Epidermal melanocyte (primary cell): ENCODE data around the gene LRMDA.

Source experiments
- DNase-seq: peaks from one replicate; pipeline ENCODE4 v3.0.0; 2011; ENCODE audit warnings: low spot score; ENCODE audit not compliant: insufficient read length

LRMDA gene

GRCh38 chr10:76356557-76356956, 925.1 kb downstream of the LRMDA start:
- no peak for DNase-seq

DNA sequence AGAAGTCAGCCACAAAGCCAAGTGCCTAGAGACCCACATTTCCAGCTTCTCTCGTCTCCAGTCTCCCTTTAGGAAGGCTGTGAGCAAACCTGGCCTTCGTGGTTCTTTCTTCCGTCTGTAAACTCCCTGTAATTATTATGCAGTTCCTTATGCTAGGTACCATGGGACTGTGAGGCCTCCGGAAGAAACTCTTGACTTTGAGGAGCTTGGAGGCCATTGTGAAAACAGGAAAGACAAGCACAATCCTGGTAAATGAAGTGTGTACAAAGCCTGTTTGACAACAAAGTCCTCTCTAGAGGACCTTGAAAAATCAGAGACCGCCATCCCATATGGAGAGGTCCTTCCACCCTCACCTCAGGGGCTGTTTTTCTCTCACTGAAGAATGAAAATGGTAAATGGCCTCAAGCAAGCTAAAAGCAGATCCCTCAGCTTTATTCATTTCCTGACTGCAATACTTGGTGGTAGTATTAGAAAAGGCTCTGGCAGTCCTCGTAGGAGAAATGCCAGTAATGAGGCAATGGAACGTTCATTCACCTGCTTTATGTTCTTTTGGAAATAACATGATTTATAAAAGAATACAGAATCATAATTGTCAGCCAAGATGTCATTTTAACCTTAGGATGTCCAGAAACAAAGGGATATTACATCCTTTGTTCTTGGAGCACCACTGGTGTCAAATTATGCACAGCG, 926.4 kb downstream of the LRMDA start:
- no peak for DNase-seq

- peak; percentile 34 for DNase-seq
These were observed 927.4 kb downstream of the LRMDA start for GRCh38 chr10:76358743-76359395.

DNA sequence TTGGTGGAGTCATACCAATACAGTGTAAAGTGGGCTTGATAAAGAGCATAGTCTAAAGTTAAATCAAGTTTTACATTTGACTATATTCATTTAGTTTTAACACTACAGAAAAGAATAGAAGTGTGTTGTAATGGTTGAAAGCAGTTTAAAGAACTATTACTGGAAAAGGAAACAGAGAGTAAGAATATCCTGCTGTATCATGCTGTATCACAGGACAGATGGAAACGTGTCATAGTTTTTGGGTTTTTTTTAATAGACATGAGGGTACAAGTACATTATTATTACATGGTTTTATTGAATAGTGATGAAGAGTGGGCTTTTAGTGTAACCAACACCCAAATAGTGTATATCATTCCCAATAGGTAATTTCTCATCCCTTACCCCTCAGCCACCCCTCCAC, 944.3 kb downstream of the LRMDA start:
- no peak for DNase-seq

DNA sequence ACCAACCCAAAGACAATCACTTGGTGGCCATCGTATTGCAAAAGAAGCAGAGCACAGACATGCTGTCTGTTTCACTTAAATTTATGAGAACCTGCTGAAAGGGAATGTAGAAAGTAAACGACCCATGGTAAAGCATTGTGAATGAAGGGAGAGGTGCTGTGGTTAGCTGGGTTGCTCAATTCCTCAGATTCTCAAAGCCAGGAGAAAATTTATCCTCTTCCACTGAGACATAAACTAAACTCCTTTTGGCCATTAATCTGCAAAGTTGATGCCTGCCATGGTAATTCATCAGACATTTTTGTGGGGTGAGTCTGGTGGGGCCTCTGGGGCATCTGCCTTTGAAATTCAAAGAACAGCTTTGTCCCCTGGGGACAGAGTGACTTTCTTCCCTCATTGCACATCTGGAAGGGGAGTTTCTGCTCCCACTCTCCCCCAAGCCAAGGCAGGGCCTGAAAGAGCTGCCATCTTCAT, 951.0 kb downstream of the LRMDA start:
- DNase-seq = peak; percentile 63

GRCh38 chr10:76388321-76389023, 957.0 kb downstream of the LRMDA start:
- no peak for DNase-seq

GRCh38 chr10:76393875-76394706, 962.7 kb downstream of the LRMDA start:
- no peak for DNase-seq

DNA sequence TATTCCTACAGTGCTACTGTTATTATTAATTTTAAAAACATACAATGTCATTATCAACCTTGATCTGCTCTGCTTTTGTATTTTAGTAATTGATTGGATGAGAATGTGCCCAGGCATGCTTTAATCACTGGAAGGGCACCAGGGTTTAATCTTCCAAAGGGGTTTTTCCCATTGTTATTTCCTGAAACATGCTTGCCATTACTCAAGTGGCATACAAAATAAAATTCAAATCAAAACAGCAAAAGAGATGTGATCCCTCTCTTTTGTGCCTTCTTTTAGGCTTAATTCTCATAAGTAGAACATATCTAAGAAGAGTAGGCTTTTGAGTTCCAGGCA, 963.3 kb downstream of the LRMDA start:
- no peak for DNase-seq

GRCh38 chr10:76395251-76395650, 963.8 kb downstream of the LRMDA start:
- DNase-seq = no peak

GRCh38 chr10:76396134-76396533, 964.7 kb downstream of the LRMDA start:
- no peak for DNase-seq

- no peak for DNase-seq
These were observed 966.0 kb downstream of the LRMDA start for GRCh38 chr10:76397181-76398042.

DNA sequence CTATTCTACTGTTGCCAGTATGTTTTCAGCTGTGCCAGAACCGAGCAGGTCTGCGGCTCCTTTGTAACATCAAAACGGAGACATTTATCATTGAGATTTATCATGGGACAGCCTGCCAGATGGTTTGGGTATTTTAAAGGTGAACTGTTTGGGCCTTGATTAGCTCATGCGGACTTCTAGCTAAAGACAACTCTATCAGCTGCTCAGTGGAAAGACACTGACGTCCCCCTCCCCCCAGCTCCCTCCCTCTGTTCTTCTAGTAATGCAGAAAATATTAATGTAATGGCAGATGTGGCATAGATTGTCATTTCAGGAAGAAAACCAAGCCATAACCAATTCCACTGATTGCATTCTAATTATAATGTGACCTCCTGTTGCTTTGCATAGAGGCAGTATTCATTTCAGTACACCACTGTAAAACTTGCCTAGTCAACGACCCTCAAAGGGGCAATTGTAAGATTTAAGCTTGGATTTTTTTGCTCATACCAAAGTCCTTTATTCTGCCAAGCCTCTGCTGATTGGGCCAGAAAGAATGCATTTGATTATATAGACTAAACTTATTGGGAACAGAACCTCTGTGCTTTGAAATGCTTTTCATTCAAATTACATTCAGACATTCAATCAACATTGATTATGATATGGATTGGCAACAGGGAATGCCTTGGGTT, 966.8 kb downstream of the LRMDA start:
- DNase-seq = no peak

DNA sequence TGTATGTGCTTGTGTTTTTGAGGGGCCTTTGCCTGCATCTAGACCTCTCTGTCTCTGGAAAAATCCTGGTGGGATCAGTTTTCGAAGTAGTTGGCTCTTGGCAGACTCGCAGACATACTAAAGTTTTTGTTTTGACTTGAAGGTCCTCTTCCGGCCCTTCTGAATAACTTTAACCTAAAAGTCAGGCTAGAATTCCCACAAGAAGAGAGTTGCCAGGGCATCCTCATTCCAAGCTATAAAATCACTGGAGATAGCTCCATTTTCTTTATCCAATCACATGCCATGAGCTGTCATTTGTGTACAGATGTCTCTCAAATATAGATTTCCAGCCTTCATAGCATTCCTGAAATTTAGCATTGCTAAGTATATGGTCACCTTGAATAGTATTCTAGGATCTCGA, 967.8 kb downstream of the LRMDA start:
- no peak for DNase-seq

DNA sequence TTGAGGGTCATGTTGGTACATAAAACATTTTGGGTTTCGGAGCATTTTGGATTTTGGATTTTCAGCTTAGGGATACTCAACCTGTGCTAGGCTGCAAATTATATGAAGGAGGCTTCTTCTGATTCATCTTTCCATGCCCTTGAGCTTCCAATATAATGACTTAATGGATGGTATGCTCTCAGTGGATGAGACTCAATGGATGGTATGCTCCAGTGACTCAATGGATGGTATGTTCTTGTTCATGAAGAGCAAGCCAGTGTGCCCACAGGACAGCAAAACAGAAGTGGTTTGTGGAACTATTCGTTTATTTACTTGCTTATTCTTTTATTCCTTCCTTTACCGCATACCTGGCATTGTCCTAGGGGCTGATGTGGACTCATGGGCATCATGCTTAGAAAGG, 969.6 kb downstream of the LRMDA start:
- no peak for DNase-seq

DNA sequence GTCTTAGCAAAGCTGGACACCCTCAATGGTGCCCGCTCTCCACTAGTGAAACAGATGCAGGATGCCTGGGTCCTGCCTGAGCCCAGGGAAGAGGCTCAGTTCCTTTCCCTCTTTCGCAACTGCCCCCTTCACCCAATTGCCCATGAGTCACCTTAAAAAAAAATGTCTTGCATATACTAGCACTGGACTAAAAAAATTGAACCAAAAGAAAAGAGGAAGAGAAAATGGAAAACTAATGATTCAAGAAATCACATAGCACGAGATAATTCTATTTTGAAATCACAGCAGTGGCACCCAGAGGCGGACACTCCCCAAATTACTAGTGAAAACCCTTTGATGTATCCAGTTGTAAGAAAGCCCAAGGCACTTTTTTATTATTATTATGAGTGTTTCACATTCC, 972.5 kb downstream of the LRMDA start:
- DNase-seq = no peak

GRCh38 chr10:76404531-76404930, 973.1 kb downstream of the LRMDA start:
- DNase-seq = no peak

GRCh38 chr10:76405922-76406321, 974.5 kb downstream of the LRMDA start:
- no peak for DNase-seq

- DNase-seq = no peak
These were observed 977.2 kb downstream of the LRMDA start for GRCh38 chr10:76408646-76409045.

- no peak for DNase-seq
These were observed 980.5 kb downstream of the LRMDA start for GRCh38 chr10:76411729-76412435.

GRCh38 chr10:76415554-76415953, 984.1 kb downstream of the LRMDA start:
- DNase-seq = no peak
